HepG2 (cell line): Measurements from ENCODE around the gene GCNT4. TPM values are rescaled to one million over a fixed set of nuclear protein-coding genes. Genes with fewer than 3 reads are reported as not detected.
A peak's percentile ranks its signal among the peaks of the same experiment; 100 is the strongest.

Source experiments
- FUBP1 ChIP-seq: sonication (generic); formaldehyde crosslinking; IDR thresholded peaks from 2 replicates; pipeline ENCODE4 v1.5.1; 2020; ENCODE audit warnings: missing genetic modification reagents, mild to moderate bottlenecking, borderline replicate concordance
- HMGXB3 ChIP-seq: sonication (generic); formaldehyde crosslinking; IDR thresholded peaks from 2 replicates; pipeline ENCODE4 v1.4.0; 2020; ENCODE audit warnings: missing genetic modification reagents, borderline replicate concordance
- MLX ChIP-seq: IDR thresholded peaks from 2 replicates; pipeline ENCODE4 v1.6.1; 2016
- NFKBIZ ChIP-seq: IDR thresholded peaks from 2 replicates; pipeline ENCODE4 v1.6.1; 2018; ENCODE audit warnings: missing genetic modification reagents, missing compliant biosample characterization
- RAD21 ChIP-seq: fragments of 450-650 bp; formaldehyde crosslinking; IDR thresholded peaks from 2 replicates; pipeline ENCODE4 v1.5.0; 2020; ENCODE audit warnings: mild to moderate bottlenecking
- SALL1 ChIP-seq: sonication (generic); formaldehyde crosslinking; IDR thresholded peaks from 2 replicates; pipeline ENCODE4 v1.8.0; 2022; ENCODE audit warnings: mild to moderate bottlenecking, missing genetic modification reagents
- TOE1 ChIP-seq: sonication (generic); formaldehyde crosslinking; IDR thresholded peaks from 2 replicates; pipeline ENCODE4 v1.4.0; 2020; ENCODE audit warnings: mild to moderate bottlenecking, missing genetic modification reagents
- ZNF557 ChIP-seq: sonication (generic); formaldehyde crosslinking; IDR thresholded peaks from 2 replicates; pipeline ENCODE4 v1.4.0; 2020; ENCODE audit warnings: missing genetic modification reagents
- polyA plus RNA-seq, 8 experiments: library from polyadenylated mRNA; depleted of rRNA in 3 of 8; stranded (reverse) in 7 of 8; unstranded in 1 of 8; fragments of >200 nt; fragmentation: Illumina TruSeq in 4 of 8; extraction: Trizol in 4 of 8; gene quantifications; 2 replicates each; pipeline versions ENCODE4 v1.2.1 to v1.2.3, GENCODE V29; 2011 to 2016; ENCODE audit warnings: low read depth in 4 of 8, missing spikeins in 1 of 8, mixed read lengths in 1 of 8; ENCODE audit not compliant: insufficient read depth in 1 of 8
- total RNA-seq, 5 experiments: library from RNA; depleted of rRNA; stranded (reverse); fragments of >200 nt; fragmentation: Illumina TruSeq; extraction: Trizol; gene quantifications; 2 replicates each; pipeline ENCODE4 v1.2.3, GENCODE V29; 2016; ENCODE audit warnings: low read depth in 1 of 5
- TF ChIP-seq, protein P1 (sequence below): sonication (generic); formaldehyde crosslinking; IDR thresholded peaks from 2 replicates; pipeline ENCODE4 v1.4.0; 2020; ENCODE audit warnings: missing genetic modification reagents, borderline replicate concordance
- TF ChIP-seq, protein P2 (sequence below): sonication (generic); formaldehyde crosslinking; IDR thresholded peaks from 2 replicates; pipeline ENCODE4 v1.4.0; 2020; ENCODE audit warnings: mild to moderate bottlenecking, missing genetic modification reagents
- TF ChIP-seq, protein P3 (sequence below): sonication (generic); formaldehyde crosslinking; conservative IDR thresholded peaks from 2 replicates; pipeline ENCODE4 v1.5.0; 2020; ENCODE audit warnings: missing genetic modification reagents
- TF ChIP-seq, protein P4 (sequence below): sonication (generic); formaldehyde crosslinking; IDR thresholded peaks from 2 replicates; pipeline ENCODE4 v1.4.0; 2020; ENCODE audit warnings: missing genetic modification reagents

The GCNT4 gene
- total and polyA plus RNA-seq, 2 of the 13 experiments (the other 11 are each of a cell fraction or from before 2014, with no cell fraction given) = 0.22 to 0.38 TPM

DNA sequence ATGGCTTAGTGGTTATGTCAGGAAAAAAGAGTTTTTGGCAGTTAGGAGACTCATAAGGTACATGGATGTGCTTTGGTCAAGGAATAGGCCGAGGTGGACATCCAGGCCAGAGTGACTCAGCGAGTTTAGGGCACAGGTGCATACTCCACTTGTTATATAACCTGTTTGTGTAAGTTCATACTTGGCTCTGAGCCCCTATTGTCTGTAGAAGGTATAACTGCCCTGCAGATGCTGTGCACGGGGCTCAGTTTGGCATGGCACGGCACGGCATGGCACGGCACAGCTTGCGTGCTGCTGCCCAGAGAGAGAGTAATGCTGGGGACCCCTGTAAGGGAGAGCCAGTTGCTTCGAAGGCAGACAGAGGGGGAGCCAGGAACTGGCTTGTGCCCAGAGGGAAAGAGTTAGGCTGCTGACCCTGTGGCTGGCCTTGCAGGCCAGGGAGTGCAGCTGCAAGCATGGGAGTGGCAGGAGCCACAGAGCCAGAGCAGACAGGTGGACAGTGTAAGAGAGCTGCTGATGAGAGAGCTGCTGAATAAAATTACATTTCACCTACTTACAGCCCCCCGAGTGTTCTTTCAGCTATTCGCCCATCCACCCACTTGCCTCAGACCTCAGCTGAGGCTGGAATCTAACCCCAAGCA is 32.2 kb downstream of the GCNT4 start (continued):
- TF ChIP-seq, protein P1, sequence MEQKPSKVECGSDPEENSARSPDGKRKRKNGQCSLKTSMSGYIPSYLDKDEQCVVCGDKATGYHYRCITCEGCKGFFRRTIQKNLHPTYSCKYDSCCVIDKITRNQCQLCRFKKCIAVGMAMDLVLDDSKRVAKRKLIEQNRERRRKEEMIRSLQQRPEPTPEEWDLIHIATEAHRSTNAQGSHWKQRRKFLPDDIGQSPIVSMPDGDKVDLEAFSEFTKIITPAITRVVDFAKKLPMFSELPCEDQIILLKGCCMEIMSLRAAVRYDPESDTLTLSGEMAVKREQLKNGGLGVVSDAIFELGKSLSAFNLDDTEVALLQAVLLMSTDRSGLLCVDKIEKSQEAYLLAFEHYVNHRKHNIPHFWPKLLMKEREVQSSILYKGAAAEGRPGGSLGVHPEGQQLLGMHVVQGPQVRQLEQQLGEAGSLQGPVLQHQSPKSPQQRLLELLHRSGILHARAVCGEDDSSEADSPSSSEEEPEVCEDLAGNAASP (CRISPR knock-in tag) = peak; percentile 67; the same call in 1 of the 2 replicates
- TF ChIP-seq NFKBIZ (CRISPR knock-in tag) (0 out of 2 replicates have a peak, but pooled peaks have one; percentile 27), RAD21 (CRISPR knock-in tag) (no peak), ZNF557 (no peak), MLX (0 out of 2 replicates have a peak, but pooled peaks have one; percentile 14), FUBP1 (CRISPR knock-in tag) (0 out of 2 replicates have a peak, but pooled peaks have one; percentile 44), TOE1 (CRISPR knock-in tag) (no peak), HMGXB3 (CRISPR knock-in tag) (peak; percentile 58; the same call in 1 of the 2 replicates), SALL1 (CRISPR knock-in tag) (peak; percentile 85)
- TF ChIP-seq, protein P2, sequence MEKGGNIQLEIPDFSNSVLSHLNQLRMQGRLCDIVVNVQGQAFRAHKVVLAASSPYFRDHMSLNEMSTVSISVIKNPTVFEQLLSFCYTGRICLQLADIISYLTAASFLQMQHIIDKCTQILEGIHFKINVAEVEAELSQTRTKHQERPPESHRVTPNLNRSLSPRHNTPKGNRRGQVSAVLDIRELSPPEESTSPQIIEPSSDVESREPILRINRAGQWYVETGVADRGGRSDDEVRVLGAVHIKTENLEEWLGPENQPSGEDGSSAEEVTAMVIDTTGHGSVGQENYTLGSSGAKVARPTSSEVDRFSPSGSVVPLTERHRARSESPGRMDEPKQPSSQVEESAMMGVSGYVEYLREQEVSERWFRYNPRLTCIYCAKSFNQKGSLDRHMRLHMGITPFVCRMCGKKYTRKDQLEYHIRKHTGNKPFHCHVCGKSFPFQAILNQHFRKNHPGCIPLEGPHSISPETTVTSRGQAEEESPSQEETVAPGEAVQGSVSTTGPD (CRISPR knock-in tag) = peak; percentile 75; the same call in 1 of the 2 replicates
- TF ChIP-seq, protein P3, sequence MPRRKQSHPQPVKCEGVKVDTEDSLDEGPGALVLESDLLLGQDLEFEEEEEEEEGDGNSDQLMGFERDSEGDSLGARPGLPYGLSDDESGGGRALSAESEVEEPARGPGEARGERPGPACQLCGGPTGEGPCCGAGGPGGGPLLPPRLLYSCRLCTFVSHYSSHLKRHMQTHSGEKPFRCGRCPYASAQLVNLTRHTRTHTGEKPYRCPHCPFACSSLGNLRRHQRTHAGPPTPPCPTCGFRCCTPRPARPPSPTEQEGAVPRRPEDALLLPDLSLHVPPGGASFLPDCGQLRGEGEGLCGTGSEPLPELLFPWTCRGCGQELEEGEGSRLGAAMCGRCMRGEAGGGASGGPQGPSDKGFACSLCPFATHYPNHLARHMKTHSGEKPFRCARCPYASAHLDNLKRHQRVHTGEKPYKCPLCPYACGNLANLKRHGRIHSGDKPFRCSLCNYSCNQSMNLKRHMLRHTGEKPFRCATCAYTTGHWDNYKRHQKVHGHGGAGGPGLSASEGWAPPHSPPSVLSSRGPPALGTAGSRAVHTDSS (CRISPR knock-in tag) = no peak
- TF ChIP-seq, protein P4, sequence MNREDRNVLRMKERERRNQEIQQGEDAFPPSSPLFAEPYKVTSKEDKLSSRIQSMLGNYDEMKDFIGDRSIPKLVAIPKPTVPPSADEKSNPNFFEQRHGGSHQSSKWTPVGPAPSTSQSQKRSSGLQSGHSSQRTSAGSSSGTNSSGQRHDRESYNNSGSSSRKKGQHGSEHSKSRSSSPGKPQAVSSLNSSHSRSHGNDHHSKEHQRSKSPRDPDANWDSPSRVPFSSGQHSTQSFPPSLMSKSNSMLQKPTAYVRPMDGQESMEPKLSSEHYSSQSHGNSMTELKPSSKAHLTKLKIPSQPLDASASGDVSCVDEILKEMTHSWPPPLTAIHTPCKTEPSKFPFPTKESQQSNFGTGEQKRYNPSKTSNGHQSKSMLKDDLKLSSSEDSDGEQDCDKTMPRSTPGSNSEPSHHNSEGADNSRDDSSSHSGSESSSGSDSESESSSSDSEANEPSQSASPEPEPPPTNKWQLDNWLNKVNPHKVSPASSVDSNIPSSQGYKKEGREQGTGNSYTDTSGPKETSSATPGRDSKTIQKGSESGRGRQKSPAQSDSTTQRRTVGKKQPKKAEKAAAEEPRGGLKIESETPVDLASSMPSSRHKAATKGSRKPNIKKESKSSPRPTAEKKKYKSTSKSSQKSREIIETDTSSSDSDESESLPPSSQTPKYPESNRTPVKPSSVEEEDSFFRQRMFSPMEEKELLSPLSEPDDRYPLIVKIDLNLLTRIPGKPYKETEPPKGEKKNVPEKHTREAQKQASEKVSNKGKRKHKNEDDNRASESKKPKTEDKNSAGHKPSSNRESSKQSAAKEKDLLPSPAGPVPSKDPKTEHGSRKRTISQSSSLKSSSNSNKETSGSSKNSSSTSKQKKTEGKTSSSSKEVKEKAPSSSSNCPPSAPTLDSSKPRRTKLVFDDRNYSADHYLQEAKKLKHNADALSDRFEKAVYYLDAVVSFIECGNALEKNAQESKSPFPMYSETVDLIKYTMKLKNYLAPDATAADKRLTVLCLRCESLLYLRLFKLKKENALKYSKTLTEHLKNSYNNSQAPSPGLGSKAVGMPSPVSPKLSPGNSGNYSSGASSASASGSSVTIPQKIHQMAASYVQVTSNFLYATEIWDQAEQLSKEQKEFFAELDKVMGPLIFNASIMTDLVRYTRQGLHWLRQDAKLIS = no peak
